GM18502 (cell line): Measurements from ENCODE around the gene NWD2.
"Not testable (repeated sequence)": the region's sequence is repeated elsewhere in the genome, so short reads cannot be mapped to it uniquely, and the experiment has no call there.

Source experiments
- ATAC-seq: cut with Tn5 transposase; IDR thresholded peaks from one replicate; pipeline ENCODE4 v1.9.1; 2021; ENCODE audit warnings: mild to moderate bottlenecking; ENCODE audit not compliant: unreplicated experiment, poor library complexity

NWD2 gene

DNA sequence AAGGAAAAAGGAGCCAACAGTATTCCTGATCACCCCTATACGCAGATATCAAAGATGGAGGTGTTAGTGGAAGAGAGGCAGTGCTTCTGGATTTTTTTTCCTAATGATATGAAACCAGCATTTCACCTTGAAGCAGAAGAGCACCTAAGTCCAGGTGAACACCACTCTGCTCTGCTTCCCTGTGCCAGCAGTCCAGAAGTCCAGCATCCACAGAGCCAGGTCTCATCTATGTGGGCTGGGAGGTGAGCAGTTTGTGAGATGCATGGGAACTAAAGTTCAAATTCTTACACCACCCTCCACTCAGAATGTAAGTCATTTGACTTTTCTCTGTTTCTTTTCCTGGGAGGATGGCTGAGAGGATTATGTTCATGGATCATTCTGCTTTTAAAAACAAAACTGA, 239.1 kb downstream of the NWD2 start:
- ATAC-seq: no peak

DNA sequence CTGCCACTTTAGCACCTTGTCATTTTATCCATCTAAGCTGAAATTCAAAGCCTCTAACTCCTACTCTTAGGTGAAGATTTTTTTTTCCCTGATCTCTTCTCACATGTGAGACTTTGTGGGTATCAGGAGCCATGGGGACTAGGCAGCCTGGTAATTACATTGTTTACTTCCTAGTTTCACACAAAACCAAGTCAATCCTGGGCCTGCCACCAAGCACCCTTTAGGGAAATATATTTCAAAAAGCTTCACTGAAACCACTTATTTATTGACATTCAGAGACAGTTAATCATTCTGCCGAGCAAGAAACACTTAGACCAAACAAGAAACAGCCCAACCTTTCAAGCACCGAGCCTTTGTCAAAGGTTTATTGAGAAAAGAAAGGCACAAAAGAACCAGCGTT, 241.6 kb downstream of the NWD2 start:
- ATAC-seq: no peak

- no peak for ATAC-seq
Measured at GRCh38 chr4:37487668-37488067, 243.1 kb downstream of the NWD2 start.

DNA sequence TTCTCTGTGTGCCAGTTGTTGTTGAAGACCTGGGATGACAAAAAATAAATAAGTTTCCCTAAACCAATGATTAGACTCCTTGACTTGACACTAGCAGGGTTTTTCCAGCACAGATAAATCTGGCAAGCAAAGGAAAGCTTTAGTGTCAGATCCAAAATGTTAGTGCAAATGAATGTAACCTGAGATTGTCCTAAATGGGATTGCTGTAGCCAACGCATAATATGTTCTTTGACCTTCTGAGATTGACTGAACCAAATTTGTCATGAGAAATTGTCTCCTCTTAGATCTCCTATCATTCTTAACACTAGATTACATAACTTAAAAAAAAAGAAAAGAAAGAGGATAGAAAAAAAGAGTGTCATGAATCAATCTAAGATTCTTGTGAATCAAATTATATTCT, 245.2 kb downstream of the NWD2 start:
- ATAC-seq: no peak

DNA sequence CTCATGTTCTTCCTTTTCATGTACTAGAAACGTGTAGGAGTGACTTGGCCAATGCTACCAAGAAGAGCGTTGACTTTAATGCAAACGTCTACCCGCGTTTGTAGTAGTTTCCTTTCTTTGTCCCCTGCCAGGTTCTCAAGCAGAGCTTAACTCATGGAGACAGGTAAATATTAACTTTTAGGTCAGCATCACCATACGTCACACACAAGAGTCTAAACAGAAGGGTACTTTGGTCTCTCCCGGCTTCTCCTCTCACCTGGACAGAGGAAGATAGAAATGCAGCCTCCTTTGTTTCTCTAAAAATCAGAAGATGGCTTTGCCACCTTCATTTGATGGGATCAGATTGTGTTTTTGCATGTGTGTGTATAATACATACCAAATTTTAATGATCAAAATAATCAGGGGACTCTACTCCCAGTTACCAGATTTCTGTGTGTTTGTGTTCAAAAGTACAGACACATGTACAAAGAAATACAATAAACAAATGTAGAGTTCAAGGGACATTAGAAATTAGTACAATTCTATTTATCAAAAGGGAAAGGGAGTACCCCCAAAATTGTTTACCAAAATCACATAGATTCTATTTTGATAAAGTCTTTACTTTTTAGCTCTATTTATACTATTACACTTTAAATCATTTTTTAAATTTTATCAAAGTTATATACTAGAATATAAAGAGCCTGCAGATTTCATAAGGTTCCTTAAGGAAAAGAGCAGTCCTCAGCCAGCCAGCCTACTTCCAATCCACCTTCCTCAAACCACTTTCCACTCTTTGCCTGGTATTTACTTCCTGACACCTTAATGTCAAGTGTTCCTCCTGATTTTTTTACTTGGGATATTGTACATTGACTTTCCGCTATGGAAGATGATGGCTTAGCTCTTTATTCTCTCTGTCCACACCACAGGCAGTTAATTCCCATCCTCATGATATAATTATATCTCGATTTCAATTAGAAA, 246.1 kb downstream of the NWD2 start:
- ATAC-seq: no peak

DNA sequence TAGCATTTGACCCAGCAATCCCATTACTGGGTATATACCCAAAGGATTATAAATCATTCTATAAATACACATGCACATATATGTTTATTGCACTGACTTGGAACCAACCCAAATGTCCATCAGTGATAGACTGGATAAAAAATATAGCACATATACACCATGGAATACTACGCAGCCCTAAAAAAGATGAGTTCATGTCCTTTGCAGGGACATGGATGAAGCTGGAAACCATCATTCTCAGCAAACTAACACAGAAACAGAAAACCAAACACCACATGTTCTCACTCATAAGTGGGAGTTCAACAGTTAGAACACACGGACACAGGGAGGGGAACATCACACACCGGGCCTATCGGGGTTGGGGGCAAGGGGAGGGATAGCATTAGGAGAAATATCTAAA, 250.8 kb downstream of the NWD2 start:
- ATAC-seq: not testable (repeated sequence)
